Amniotic stem cell (primary cell): ENCODE results near the gene ZNF804A.

Experiments used
- DNase-seq: peaks from one replicate; lab custom pipeline; 2025; lab: John Stamatoyannopoulos, UW

ZNF804A gene

DNA sequence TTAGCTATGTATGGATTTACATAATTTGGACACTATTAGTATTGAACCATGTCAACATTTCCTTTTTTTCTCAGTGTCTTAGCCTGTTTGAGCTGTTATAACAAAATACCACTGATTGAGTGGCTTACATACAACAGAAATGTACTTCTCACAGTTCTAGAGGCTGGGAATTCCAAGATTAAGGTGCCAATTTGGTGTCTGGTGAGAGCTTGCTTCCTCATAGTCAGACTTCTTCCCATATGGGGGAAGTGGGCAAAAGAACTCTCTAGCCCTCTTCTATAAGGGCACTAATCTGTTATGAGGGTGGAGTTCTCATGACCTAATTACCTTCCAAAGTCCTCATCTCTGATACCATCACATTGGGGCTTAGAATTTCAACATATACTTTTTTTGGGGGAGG, 12.6 kb downstream of the ZNF804A start:
- DNase-seq = no peak

DNA sequence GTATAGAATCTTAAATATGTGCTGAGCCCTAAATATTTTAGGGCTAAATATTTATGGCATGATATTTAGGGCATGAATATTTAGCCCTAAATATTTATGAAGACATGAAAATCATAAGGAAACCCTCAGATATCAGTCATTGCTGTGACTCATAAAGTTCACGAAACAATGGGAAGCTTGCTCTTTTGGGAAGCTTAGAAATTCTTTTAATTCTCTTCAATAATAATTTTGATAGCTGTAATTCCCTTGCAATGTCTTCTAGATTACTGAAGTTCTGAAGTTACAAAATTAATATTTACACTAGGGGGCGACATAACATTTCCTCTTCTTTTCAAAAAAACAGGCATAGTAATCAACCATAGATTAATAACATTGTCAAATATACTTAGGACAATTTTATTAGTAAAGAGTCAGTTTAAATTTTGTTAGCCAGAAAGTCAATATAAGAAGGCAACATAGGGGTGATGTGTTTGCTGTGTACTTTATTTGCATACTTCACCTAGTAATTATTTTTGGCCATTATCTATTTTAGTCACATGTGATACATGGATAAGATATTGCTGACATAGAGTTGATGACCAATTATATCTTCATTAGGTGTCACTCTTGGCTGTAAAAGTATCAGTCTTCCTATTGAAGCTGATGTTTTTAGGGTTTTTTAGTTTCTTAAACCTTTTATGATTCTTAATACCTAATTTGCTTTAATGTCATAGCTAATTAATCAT, 13.2 kb downstream of the ZNF804A start:
- DNase-seq = peak; percentile 19

DNA sequence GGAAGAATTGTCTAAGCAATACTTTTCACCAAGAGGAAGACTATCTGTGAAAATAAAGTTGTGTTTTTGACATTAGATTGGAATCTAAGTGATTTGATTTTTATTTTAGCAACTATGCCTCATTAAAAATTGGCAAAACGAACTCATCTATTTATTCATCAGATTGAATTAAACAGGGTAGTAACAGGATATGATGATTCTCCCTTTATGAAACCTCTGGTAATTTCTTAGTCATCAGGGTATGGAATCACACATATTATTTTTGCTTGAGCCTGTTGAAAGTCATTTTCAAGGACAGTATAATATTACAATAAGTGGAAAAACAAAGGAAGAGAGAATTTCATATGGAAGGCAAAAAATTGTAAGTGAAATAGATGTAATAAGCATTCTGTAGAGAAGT, 22.0 kb downstream of the ZNF804A start:
- no peak for DNase-seq

DNA sequence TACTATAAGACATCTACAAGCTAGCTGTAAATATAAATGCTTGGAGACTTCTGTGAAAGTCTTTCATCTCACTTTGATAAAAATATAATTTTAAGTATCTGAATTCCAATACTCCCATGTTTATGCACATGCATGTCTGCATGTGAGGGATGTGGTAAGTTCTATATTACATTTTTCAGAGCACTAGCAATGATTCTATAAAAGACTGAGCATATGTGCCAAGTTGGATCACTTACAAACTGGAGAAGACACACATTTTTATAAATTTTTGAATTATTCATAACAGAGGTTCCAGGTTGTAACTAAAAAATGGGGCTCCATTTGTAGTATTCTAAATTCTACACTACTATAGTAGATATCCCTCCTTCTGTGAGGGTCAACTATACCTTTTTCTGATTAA, 26.0 kb downstream of the ZNF804A start:
- DNase-seq = no peak

DNA sequence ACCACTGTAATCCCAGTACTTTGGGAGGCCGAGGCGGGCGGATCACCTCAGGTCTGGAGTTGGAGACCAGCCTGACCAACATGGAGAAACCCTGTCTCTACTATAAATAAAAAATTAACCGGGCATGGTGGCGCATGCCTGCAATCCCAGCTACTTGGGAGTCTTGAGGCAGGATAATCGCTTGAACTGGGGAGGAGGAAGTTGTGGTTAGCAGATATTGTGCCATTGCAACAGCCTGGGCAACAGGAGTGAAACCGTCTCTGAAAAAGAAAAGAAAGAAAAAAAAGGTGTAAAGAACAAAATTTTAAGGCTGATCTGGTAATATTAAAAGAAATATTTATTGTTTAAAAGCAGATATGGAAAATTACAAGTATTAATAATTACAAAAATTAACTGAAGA, 29.7 kb downstream of the ZNF804A start:
- no peak for DNase-seq

DNA sequence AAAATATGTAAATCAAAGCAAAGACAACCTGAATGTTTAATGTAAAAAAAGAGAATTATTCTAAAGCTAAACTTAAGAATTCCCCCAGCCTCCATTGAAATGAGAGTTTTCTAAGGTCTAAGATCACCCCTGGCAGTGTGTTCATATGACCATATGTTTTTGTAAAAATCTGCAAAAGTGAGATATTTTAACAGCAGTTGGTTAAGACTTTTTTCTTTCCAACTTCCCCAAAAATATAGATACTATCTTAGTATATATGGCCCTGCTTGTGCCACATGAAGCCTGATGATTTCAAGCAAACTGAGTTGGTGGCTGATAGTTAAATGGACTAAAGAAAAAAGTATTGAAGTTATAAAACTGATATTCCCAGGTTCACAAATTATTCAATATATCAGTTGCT, 35.4 kb downstream of the ZNF804A start:
- DNase-seq = no peak

DNA sequence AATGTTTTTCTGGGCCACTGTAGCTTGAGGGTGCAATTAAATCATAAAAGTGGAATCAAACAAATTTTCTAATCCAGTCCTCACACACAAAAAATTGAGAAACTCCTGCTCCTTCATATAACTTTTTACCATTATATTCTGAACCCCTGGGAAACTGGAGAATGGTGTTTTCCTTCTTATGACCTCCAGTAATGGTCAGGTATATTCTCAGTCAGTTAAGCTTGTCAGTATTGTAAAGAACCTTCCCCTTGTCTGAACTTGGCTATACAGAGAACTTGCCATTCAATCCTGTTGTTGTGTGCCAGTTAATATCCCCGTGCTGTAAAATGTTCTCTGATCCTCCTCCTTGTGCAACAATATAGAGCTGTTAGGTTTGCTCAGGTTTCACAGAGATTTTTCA, 39.5 kb downstream of the ZNF804A start:
- DNase-seq = no peak

DNA sequence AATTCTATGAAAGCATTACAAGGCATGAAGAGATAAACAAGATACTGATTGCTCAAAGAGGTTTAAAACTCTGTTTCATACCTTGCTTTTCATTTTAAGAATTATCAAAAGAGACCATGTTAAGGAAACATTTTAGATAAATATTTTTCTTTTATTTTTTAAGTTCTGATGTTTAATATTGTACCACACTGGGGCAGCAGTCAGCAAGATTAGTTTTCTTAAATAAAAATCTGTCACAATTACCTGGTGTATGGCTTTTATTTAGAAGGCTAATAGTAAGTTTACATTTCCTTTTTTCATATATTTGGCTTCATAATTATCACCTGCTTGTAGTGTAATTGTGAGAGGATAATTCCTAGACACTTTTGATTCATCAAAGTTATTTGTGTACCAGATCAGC, 46.4 kb downstream of the ZNF804A start:
- DNase-seq = no peak

DNA sequence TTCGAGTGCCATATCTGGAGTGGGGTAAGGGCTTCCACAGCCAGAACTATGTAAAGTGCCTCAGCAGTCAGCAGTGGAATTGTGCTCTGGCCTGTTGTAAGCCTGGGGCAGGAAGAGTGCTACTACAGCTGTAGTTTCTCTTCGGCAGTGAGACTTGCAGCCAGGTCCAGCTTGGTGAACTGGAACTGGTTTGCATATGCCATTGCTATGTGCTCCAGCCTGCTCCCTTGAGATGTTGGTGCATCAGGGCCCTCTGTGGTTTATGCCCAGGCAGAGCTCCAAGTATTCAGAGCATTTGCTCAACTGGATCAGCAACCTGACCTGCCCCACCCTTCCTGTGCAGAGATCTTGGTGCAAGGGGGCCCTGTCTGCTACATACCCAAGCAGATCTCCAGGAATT, 47.8 kb downstream of the ZNF804A start:
- DNase-seq = peak; percentile 11

DNA sequence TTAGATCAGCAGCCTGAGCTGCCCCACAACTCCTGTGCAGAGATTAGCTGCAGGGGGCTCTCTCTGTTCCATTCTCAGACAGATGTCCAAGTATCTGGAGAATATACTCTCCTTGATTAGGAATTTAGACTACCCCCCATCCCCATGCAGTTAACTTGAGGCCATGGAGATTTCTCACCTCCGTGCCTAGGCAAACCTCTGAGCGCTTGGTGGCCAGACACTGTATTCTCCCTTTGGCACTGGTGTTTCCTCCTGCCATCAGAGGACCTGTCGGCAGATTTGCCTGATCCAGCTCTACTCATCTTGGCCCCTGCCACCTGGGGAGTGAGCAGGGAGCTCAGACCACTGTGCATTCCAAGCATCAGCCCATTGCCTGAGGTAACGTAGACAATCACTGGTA, 48.3 kb downstream of the ZNF804A start:
- no peak for DNase-seq

DNA sequence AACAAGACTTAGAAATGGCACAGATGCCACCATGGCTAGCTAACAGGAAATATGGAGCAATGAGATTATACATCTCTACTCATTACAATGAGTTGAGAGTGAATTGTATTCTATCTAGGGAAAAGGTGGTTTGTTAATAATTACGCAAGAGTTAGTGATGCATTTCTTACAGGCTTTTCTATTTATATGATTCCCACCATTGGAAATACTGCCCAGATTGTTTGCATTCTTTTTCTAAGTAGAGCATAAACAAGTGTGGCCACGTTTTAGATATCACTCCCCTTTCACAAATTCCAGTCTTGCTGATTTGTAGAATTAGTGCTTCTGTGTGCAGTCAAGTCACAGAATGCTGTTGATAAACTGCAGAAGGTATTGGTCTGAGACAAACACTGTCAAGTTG, 56.6 kb downstream of the ZNF804A start:
- no peak for DNase-seq

DNA sequence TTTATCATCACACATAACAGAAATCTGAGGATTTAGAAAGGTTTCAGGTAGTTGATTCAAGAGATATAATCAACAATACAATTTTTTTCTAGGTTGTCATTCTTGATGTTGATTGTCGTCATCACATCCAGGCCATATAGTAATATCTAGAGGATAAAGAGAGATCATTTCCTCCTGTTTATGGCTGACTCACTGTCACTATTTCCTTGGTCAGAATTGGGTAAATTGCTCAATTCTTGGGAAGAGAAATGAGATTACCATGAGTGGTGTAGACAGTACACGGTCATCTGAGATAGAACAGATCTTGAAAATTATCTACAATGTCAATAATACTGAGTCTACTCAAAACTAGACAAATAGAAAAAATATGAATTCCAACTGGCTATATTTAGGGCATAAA, 78.8 kb downstream of the ZNF804A start:
- DNase-seq = no peak

DNA sequence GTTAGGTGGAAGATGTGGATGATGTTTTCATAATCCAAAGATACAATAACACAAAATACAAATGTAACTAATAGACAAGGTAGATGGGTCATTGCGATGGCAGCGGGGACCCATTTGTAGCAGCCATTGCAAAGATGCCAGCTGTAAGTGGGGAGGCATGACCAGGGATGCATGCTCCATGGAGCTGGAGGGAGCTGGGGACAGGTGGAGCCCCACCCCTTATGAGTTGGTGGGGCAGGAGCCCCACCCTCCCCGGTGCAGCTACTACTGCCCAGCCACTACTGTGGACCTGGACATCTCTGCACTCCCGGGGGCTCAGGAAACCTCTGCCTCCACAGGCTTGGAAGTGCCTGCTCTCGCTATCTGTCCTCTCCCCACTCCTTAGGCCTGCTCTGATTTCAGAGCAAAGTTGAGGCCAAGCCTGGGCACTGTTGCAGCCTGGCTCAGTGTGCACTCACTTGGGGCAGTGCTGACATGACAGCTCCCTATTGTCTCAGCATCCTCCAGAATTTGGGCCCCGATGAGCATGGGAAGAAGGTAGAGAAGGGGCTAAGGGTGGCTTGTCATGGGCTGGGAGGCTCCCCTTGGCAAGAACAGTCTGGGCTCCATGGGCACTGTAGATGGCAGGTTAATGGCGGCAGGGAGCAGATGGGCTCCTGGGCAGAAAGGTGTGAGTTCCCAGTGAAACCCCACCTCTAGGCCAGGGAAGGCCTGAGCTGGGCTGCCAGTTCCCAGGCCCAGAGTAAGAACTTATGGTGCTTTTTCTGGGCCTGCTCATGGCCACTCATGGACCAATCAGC, 81.1 kb downstream of the ZNF804A start:
- DNase-seq = no peak

DNA sequence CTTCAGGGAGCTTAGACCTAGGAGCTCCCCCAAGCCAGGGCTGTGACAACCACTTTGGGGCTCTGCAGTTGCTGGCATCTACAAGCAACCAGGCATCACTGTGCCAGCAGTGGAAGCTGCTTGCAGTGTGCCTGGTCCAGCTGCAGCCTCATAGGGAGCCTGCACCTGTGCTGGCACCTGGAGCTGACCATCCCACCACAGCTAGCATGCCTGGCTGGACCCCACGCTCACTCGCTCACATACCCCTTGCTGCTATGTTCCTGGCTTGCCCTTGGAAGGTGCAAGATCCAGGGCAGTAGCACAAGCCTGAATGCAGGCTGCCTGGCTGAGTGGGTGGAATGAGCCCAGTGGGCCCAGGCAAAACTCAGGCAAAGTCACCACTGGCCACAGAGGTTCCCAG, 82.5 kb downstream of the ZNF804A start:
- no peak for DNase-seq

DNA sequence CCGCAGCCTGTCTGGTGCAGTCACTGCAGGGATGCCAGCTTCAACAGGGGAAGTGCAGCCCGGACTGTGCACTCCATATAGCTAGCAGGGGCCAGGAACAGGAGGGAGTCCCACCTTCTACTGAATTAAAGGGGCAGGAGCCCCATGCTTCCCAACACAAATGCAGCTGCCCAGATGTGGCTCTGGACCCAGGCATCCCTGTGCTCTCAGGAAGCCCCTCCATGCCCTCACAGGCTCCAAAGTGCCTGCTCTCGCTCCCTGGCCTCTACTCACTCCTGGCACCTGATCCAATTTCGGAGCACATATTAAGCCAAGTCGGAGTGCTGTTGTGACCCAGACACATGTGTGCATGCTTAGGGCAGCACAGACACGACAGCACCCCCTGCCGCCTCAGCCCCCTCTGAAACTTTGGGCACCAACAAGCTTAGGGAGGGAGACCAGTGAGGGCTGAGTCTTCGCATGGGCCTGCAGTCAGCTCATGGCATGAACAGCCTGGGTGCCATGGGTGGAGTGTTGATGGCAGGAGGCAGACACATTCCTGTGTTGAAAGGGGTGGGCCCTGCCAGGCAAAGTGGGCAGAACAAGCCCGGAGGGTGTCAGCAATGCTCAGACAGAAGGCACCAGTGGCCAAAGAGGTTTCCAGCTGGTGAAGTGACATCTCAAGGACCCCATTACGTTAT, 83.5 kb downstream of the ZNF804A start:
- DNase-seq = no peak

DNA sequence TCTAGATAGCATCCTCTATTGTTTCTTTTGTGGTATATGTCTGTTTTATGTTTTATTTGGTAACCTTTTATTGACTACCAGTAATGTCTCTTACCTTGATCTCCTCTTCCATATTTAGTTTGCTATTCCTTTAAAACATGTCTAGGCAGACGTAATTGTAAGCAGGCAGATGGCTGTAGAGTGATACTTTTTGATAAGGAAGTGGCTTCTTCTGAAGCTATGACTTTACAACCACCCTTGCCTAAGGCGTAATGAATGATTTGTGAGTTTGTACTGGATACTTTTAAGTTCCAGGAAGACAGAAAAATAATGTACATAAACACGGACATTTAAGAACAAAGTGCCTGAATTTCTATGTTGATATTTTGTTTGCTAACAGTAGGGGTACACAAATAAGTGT, 85.6 kb downstream of the ZNF804A start:
- no peak for DNase-seq

DNA sequence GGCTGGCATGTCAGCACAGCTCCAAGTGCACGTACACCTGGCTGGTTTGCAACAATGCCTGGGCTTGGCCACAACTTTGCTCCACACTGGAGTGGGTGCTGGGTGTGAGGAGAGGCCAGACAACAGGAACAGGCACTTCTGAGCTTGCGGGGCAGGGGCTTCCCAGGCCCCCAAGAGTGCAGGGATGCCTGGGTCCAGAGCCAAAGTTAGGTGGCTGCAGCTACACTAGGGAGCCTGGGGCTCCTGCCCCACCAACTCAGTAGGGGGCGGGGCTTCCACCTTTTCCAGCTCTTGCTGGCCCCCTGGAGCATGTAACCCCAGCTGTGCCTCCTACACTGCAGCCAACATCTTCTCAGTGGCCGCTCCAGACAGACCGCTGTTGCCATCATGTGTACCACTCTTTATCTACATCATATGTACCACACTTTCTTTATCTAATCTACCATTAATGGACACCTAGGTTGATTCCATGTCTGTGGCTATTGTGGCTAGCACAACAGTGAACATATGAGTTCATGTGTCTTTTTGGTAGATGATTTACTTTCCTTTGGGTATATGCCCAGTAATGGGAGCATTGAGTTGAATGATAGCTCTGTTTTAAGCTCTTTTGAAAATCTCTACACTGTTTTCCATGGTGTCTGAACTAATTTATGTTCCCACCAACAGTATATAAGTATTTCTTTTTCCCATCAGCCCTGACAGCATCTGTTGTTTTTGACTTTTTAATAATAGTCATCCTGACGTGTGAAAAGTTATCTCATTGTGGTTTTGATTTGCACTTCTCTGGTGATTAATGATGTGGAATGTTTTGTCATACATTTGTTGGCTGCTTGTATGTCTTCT, 87.9 kb downstream of the ZNF804A start:
- no peak for DNase-seq

DNA sequence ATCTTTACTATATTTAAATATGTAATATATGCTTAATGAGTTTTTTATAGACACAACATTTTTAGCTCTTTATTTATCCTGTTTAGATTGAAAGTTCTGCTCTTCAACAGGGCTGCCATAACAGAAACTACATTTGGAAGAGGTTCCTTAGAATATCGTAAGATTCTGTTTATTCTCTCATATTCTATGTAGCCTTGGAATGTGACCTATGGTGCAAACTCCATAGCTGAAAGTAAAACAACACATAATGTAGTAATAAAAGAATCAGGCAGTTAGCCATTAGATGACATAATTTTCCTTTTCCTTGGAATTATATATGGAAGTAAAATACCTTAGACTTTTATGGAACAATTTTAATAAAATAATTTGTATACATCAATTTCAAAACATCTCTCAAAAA, 91.3 kb downstream of the ZNF804A start:
- DNase-seq = no peak

DNA sequence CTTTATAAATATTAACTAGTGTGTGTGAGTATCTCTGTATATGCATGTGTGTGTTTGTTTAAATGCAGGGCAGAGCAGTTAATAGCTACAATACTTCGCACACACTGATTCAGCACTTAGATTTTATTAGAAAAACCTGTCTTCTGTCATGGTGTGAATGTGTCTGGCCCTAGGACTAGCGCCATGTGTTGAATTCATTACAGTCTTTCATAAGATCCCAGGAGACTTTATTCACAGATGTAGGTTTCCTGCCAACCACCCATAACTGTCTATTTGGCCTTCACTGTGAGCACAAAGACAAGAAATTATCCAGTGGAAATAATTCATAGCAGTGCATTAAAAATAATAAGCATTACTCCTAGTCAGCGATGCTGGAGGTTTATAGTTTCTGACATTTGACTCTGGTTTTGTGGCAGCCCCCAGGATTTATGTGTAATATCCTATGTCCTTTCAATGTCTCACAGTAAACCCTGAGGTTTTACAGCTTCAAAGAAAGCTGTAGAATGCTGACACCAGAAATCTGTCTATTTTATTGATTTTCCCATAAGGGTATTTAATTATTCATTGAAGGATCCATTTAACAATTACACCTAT, 93.9 kb downstream of the ZNF804A start:
- no peak for DNase-seq

DNA sequence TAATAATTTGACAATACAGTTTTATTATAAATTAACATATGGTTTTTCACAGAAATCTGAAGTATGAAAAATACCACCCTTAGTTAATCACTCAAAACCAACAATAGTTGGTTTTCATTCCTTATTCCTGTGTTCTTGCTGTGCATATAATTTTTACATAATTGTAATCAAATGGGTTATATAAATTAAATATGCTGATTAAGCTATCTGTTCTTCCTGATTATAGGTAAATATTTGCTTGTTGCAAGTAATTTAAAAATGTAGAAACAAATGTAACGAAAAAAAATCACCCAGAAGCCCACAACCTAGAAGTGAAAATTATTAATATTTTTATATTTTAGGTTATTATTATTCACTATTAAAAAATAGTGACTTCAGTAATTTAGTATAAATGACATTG, 98.3 kb downstream of the ZNF804A start:
- DNase-seq = no peak

DNA sequence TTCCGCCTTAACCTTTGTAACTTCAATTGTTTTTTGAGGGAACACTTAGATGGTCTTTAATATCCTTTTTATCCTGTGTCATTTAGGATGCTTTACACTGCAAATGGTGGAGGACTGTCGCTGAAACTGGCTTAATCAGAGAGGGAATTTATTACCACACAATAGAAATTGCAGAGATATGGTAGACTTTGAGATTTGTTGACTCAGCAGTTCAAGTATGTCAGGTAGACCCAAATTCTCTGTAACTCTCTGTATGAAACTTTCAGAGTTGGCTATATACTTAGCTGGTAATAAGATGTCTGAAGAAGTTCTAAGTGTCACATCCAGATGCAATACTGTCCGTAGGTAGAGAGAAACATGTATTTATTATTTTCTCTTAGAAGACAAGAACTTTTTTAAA, 100.1 kb downstream of the ZNF804A start:
- no peak for DNase-seq

DNA sequence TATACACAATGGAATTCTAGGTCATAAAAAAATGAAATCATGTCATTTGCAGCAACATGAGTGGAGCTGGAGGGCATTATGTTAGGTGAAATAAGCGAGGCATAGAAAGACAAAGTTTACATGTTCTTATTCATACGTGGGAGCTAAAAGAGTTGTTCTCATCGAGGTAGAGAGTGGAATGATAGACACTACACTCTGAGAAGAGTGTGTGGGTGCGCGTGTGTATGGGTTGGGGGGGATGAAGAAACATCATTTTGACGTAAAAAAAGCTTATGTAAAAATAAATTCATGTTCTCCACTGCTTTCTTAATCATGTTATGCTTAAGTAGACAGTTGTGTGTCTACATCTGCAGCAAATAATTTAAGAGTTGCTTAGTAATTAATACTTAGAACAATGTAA, 123.6 kb downstream of the ZNF804A start:
- DNase-seq = no peak
